Breast epithelium (tissue), 4 donors: Measurements from ENCODE around the gene EPS8L3. TPM values are rescaled to one million over a fixed set of nuclear protein-coding genes. Genes with fewer than 3 reads are reported as not detected.
"Not testable (repeated sequence)": the region's sequence is repeated elsewhere in the genome, so short reads cannot be mapped to it uniquely, and the experiment has no call there.

Experiments used
- DNase-seq, 2 donors: peaks; one replicate each; pipeline ENCODE4 v3.0.0-alpha.2; 2019; ENCODE audit warnings: low spot score in 2 of 2
- H3K27ac ChIP-seq, 2 donors: fragments of 200-600 bp; sonication (generic) in 1 of 2; one replicate each; pipeline ENCODE4 v1.5.1; 2016 to 2019; ENCODE audit warnings: mild to moderate bottlenecking in 1 of 2
- H3K27me3 ChIP-seq, 2 donors: fragments of 200-600 bp; sonication (generic) in 1 of 2; one replicate each; pipeline versions ENCODE4 v1.5.1 to v1.6.0; 2017 to 2019; ENCODE audit warnings: control low read depth in 1 of 2, mild to moderate bottlenecking in 1 of 2
- H3K36me3 ChIP-seq: fragments of 200-600 bp; one replicate; pipeline ENCODE4 v1.5.1; 2019
- H3K4me1 ChIP-seq, 2 donors: fragments of 200-600 bp; sonication (generic); one replicate each; pipeline ENCODE4 v1.5.1; 2016 to 2019; ENCODE audit warnings: control low read depth in 1 of 2
- H3K4me3 ChIP-seq, 3 donors: fragments of 200-600 bp; sonication (generic); 1 replicate in 2 of 3; 2 replicates in 1 of 3; pipeline ENCODE4 v1.5.1; 2016 to 2019; ENCODE audit warnings: mild to moderate bottlenecking in 3 of 3, moderate library complexity in 2 of 3
- H3K9me3 ChIP-seq, 2 donors: fragments of 200-600 bp; sonication (generic) in 1 of 2; one replicate each; pipeline ENCODE4 v1.5.1; 2016 to 2019; ENCODE audit warnings: control low read depth in 1 of 2
- POLR2A ChIP-seq: fragments of 450-650 bp; IDR thresholded peaks from one replicate; pipeline ENCODE4 v1.6.1; 2016; ENCODE audit warnings: antibody characterized with exemption, mild to moderate bottlenecking, moderate library complexity
- POLR2AphosphoS5 ChIP-seq, 3 donors: sonication (generic); formaldehyde crosslinking; IDR thresholded peaks; one replicate each; pipeline ENCODE4 v1.6.1; 2017; ENCODE audit warnings: antibody characterized with exemption in 3 of 3
- intact Hi-C: fragments of 100-400 bp; cut with DNase I; formaldehyde crosslinking; loops from one replicate; pipeline ENCODE4 v1.15.1; 2023; ENCODE audit warnings: low total_unique reads
- total RNA-seq, 3 donors: library from RNA; depleted of rRNA; stranded (reverse); fragments of >200 nt; gene quantifications; one replicate each; pipeline ENCODE4 v1.1.0, GENCODE V29; 2016
- TF ChIP-seq, protein P1 (sequence below), 3 donors: fragments of 450-650 bp; IDR thresholded peaks; one replicate each; pipeline ENCODE4 v1.5.1; 2016 to 2017; ENCODE audit warnings: antibody characterized with exemption in 3 of 3, mild to moderate bottlenecking in 3 of 3, moderate library complexity in 3 of 3

The EPS8L3 gene
- total RNA-seq, 3 donors from 2014 or later: 3.6 TPM; not detected in 2

DNA sequence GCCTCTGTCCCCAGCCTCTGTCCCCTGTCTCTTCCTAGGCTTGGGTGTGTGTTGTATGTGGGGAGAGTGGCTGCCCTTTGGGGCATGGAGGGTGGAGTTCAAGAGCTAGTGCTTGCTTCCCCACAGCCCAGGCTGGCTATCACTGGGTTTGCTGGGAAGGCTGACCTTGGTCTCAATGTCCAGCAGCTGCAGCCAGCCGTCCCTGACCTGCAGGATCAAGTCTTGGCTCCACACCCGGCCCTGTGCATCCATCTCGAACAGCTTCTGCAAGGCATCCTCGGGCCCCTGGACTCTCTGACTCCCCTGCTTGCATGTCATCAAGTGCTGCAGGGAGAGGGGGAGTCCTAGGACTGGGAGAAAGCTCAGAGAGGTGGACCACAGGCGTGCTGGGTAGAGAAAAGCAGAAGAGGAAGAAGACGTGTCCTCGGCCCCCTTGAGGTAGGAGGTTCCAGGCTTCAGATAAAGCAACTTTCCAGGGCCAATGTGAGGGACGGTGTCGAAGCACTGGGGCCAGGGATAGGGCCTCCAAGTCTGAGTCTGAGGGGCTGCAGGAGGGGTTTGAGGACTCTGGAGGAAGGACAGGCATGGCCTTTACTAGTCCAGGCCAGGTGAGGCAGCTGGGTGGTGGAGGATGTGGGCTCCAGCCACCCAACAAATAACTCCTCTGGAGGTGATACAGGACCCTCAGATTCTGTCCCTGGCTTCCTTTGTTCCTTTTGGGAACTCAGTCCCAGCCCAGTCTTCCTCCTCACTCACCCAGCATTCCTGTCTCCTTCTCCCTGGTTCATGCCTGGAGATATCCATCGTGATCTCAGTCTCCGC is 4.0 kb downstream of the EPS8L3 start:
- peak in 1 of 2 donors; percentile 15 for DNase-seq
- Histone ChIP-seq H3K4me3 (no peak overlapping the region), H3K36me3 (no peaks in the 10 kb centered on the region), H3K9me3 (no peaks in the 10 kb centered on the region), H3K27me3 (no peaks in the 10 kb centered on the region), H3K27ac (no peak overlapping the region), H3K4me1 (no peaks in the 10 kb centered on the region)
- intact Hi-C loops: loop anchor here (10.0 kb wide), 1 partner anchor 215 kb away; the partner anchor contains the start of gene GNAI3
- no peak for TF ChIP-seq POLR2AphosphoS5 (IDR thresholded peaks at IDR 0.05)
- TF ChIP-seq POLR2A: no peak
- TF ChIP-seq, protein P1, sequence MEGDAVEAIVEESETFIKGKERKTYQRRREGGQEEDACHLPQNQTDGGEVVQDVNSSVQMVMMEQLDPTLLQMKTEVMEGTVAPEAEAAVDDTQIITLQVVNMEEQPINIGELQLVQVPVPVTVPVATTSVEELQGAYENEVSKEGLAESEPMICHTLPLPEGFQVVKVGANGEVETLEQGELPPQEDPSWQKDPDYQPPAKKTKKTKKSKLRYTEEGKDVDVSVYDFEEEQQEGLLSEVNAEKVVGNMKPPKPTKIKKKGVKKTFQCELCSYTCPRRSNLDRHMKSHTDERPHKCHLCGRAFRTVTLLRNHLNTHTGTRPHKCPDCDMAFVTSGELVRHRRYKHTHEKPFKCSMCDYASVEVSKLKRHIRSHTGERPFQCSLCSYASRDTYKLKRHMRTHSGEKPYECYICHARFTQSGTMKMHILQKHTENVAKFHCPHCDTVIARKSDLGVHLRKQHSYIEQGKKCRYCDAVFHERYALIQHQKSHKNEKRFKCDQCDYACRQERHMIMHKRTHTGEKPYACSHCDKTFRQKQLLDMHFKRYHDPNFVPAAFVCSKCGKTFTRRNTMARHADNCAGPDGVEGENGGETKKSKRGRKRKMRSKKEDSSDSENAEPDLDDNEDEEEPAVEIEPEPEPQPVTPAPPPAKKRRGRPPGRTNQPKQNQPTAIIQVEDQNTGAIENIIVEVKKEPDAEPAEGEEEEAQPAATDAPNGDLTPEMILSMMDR (IDR thresholded peaks at IDR 0.05): no peak

DNA sequence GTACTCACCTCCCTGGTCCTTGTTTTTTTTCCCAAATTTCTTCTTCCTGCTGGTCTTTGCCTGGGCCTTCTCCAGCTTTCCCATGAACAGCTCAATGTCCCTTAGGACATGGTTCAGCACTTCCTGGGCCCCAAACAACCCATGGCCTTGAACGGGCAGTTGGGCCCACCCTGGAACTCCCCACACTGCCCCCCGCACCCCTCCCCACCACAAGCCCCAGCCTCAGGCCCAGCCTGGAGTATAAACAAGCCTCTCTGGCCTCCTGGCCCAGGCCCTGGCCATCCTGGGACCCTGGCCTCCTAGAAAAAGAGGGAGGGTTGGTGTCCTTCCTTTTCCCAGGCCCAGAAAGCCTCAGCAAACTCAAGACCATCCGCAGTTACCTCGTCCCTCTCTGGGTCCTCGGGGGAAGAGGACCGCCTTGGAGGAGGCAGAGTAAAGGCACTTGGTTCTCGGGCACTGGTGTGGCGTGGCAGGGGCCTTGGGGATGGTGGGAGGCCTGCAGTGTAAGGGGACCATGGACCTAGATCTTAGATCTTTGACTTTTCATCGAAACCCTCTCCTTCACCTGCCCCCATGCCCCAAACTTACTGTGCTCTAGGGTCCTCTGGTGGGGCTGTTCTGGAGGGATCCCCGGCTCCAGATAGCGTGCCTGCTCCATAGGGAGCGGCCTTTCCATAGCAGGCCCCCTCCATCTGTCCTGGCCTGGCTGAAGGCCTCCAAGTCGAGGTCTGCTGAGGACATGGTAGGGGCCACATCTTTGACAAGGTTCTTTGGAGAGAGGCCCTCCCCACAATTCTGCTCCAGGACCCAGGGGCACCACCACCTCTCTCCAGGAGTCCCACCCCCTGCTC is 5.6 kb downstream of the EPS8L3 start:
- intact Hi-C loops: no loop called here
- Histone ChIP-seq H3K36me3 (no peaks in the 10 kb centered on the region), H3K27me3 (no peaks in the 10 kb centered on the region), H3K27ac (no peak overlapping the region), H3K4me1 (no peaks in the 10 kb centered on the region), H3K9me3 (no peaks in the 10 kb centered on the region), H3K4me3 (no peak overlapping the region)
- DNase-seq: no peak
- TF ChIP-seq POLR2AphosphoS5 (IDR thresholded peaks at IDR 0.05): no peak
- TF ChIP-seq POLR2A: no peak
- TF ChIP-seq, protein P1 (IDR thresholded peaks at IDR 0.05): no peak

DNA sequence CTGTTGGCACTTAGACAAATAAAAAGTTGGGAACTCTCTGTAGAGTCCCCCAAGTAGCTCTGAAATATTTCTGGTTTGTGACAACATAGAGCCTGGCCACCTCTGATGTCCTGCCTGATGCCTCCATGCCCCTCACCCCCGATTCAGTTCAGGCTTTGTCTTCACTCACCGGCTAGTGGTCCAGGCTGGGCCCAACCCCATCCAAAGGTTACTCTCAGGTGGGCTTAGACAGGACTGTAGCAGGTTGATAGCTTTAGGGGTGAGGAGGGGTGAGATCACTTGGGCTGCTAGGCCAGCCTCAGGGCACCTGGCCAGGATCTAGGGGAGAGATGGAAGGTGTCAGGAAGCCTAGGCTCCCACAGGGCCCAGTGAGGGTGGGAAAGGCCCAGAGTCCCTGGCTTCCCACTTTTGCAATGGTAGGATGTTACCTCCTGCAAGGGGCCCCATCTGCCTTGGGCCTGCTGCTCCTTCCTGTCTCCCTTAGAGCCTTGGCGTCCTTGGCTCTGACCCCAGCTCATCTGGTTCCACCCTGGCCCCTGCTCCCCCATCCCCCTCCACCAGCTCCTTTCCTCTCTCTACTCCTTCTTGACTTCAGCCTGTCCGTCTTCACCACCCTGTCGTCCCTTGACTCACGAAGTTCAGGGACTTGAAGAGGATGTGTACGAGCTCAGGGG is 6.7 kb downstream of the EPS8L3 start:
- intact Hi-C loops: no loop called here

DNA sequence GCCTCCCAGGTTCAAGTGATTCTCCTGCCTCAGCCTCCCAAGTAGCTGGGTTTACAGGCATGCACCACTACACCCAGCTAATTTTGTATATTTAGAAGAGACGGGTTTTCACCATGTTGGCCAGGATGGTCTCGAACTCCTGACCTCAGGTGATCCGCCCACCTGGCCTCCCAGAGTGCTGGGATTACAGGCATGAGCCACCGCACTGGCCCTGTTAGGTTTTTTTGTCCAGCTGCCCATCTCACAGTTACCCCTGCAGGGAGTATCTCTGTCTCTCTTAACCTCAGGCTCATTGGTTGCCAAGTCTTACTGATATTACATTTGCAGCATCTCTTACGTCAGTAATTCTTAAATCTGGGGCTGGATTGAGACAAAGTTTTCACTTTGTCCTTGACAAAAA is 7.4 kb downstream of the EPS8L3 start:
- H3K27me3 ChIP-seq, intact Hi-C loops, H3K27ac ChIP-seq, DNase-seq, H3K9me3 ChIP-seq, H3K36me3 ChIP-seq, H3K4me1 ChIP-seq, H3K4me3 ChIP-seq: not testable (repeated sequence)

More for the DNA sequence above, 6.7 kb downstream of the EPS8L3 start:
- H3K4me1 ChIP-seq: no peaks in the 10 kb centered on the region
- no peaks in the 10 kb centered on the region for H3K9me3 ChIP-seq
- TF ChIP-seq POLR2A (no peak), POLR2AphosphoS5 (IDR thresholded peaks at IDR 0.05) (no peak)
- TF ChIP-seq, protein P1 (IDR thresholded peaks at IDR 0.05): no peak
- H3K4me3 ChIP-seq: no peak overlapping the region
- no peak overlapping the region for H3K27ac ChIP-seq
- no peaks in the 10 kb centered on the region for H3K27me3 ChIP-seq
- no peaks in the 10 kb centered on the region for H3K36me3 ChIP-seq
- no peak for DNase-seq

DNA sequence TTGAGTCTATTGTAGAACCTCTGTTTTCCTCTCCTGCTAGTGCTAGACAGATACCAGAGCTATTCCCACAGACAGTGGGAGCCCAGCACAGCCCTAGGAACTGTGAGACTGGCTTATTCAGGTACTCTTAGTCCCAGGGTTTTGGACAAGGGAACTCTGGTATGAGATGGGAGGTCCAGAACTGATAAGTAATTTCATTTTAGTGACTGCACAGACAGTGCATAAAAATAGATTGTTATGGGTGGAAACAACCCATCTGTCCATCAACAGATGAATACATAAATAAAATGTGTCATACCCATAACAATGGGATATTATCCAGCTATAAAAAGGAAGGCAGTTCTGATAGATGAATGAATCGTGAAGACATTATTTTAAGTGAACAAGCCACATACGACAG is 9.0 kb downstream of the EPS8L3 start:
- DNase-seq: no peak
- Histone ChIP-seq H3K4me1 (no peaks in the 10 kb centered on the region), H3K27me3 (no peaks in the 10 kb centered on the region), H3K4me3 (no peak overlapping the region), H3K9me3 (no peaks in the 10 kb centered on the region), H3K36me3 (no peaks in the 10 kb centered on the region), H3K27ac (no peak overlapping the region)
- intact Hi-C loops: no loop called here
- TF ChIP-seq POLR2AphosphoS5 (IDR thresholded peaks at IDR 0.05) (no peak), POLR2A (no peak)
- TF ChIP-seq, protein P1 (IDR thresholded peaks at IDR 0.05): no peak
